ENCODE measurements around the gene PPP1R12B. TPM values are rescaled to one million over a fixed set of nuclear protein-coding genes. Genes with fewer than 3 reads are reported as not detected.

PPP1R12B gene
- total RNA-seq, 2 experiments from 2014 or later, result 13.0 to 14.1 TPM

GRCh38 chr1:202597090-202597761, 248.7 kb downstream of the PPP1R12B start:
- Mint-ChIP-seq H3K4me1 (ENCODE audit: low read depth) (no peaks in the 10 kb centered on the region), H3K27me3 (no peaks in the 10 kb centered on the region), H3K9me3 (no peaks in the 10 kb centered on the region), H3K4me3 (no peak overlapping the region), H3K27ac (no peak overlapping the region), H3K36me3 (ENCODE audit: low read depth) (no peaks in the 10 kb centered on the region)
- TF ChIP-seq, protein P1, sequence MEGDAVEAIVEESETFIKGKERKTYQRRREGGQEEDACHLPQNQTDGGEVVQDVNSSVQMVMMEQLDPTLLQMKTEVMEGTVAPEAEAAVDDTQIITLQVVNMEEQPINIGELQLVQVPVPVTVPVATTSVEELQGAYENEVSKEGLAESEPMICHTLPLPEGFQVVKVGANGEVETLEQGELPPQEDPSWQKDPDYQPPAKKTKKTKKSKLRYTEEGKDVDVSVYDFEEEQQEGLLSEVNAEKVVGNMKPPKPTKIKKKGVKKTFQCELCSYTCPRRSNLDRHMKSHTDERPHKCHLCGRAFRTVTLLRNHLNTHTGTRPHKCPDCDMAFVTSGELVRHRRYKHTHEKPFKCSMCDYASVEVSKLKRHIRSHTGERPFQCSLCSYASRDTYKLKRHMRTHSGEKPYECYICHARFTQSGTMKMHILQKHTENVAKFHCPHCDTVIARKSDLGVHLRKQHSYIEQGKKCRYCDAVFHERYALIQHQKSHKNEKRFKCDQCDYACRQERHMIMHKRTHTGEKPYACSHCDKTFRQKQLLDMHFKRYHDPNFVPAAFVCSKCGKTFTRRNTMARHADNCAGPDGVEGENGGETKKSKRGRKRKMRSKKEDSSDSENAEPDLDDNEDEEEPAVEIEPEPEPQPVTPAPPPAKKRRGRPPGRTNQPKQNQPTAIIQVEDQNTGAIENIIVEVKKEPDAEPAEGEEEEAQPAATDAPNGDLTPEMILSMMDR (IDR thresholded peaks at IDR 0.05), result no peak
- intact Hi-C loops (cut with micrococcal nuclease), result no loop called here
- DNase-seq, result no peak
- ChIA-PET POLR2A (no interaction called here), CTCF (interaction anchor here (0.6 kb wide), 1 partner anchor 82 kb away, joined by 4 read pairs; no protein-coding TSS in a partner anchor)
- no peak for ATAC-seq

GRCh38 chr1:202599669-202600431, 251.4 kb downstream of the PPP1R12B start:
- Mint-ChIP-seq H3K4me1 (ENCODE audit: low read depth) (no peaks in the 10 kb centered on the region), H3K36me3 (ENCODE audit: low read depth) (no peaks in the 10 kb centered on the region), H3K9me3 (no peaks in the 10 kb centered on the region), H3K27ac (no peak overlapping the region), H3K27me3 (no peaks in the 10 kb centered on the region), H3K4me3 (no peak overlapping the region)
- peak; percentile 82 for ATAC-seq
- CTCF ChIA-PET, result interaction anchor here (0.6 to 2.1 kb wide), 8 partner anchors 11 to 258 kb away, joined by 3 to 8 read pairs (median 4); partner anchors contain the start of gene UBE2T
- intact Hi-C loops (cut with micrococcal nuclease), result no loop called here
- DNase-seq, result peak; percentile 58
- TF ChIP-seq, protein P1 (IDR thresholded peaks at IDR 0.05), result peak; percentile 49
- POLR2A ChIA-PET, result no interaction called here

GRCh38 chr1:202600432-202601041, 252.0 kb downstream of the PPP1R12B start:
- CTCF ChIA-PET, result interaction anchor here (0.6 to 2.1 kb wide), 8 partner anchors 12 to 259 kb away, joined by 3 to 8 read pairs (median 4); partner anchors contain the start of gene UBE2T
- POLR2A ChIA-PET, result no interaction called here
- Mint-ChIP-seq H3K36me3 (ENCODE audit: low read depth) (no peaks in the 10 kb centered on the region), H3K27me3 (no peaks in the 10 kb centered on the region), H3K27ac (no peak overlapping the region), H3K4me1 (ENCODE audit: low read depth) (no peaks in the 10 kb centered on the region), H3K9me3 (no peaks in the 10 kb centered on the region), H3K4me3 (no peak overlapping the region)
- ATAC-seq (no peak), DNase-seq (no peak)
- intact Hi-C loops (cut with micrococcal nuclease), result no loop called here
- TF ChIP-seq, protein P1 (IDR thresholded peaks at IDR 0.05), result peak; percentile 18

GRCh38 chr1:202603435-202603834, 254.9 kb downstream of the PPP1R12B start:
- Mint-ChIP-seq H3K4me1 (ENCODE audit: low read depth) (no peaks in the 10 kb centered on the region), H3K4me3 (no peak overlapping the region), H3K36me3 (ENCODE audit: low read depth) (no peaks in the 10 kb centered on the region), H3K27ac (no peak overlapping the region), H3K27me3 (no peaks in the 10 kb centered on the region), H3K9me3 (no peaks in the 10 kb centered on the region)
- POLR2A ChIA-PET, result no interaction called here
- ATAC-seq (no peak), DNase-seq (no peak)
- TF ChIP-seq, protein P1 (IDR thresholded peaks at IDR 0.05), result no peak
- intact Hi-C loops (cut with micrococcal nuclease), result no loop called here
- CTCF ChIA-PET, result no interaction called here

Measured in activated CD8-positive, alpha-beta T cell treated with anti-CD3 and anti-CD28 coated beads for 36 hours (primary cell).